HG03565 (cell line): ENCODE measurements around the gene PHLDA3.

Experiments used
- ATAC-seq: cut with Tn5 transposase; IDR thresholded peaks from one replicate; pipeline ENCODE4 v1.9.1; 2021; ENCODE audit warnings: mild to moderate bottlenecking, moderate library complexity; ENCODE audit not compliant: unreplicated experiment

Gene PHLDA3

DNA sequence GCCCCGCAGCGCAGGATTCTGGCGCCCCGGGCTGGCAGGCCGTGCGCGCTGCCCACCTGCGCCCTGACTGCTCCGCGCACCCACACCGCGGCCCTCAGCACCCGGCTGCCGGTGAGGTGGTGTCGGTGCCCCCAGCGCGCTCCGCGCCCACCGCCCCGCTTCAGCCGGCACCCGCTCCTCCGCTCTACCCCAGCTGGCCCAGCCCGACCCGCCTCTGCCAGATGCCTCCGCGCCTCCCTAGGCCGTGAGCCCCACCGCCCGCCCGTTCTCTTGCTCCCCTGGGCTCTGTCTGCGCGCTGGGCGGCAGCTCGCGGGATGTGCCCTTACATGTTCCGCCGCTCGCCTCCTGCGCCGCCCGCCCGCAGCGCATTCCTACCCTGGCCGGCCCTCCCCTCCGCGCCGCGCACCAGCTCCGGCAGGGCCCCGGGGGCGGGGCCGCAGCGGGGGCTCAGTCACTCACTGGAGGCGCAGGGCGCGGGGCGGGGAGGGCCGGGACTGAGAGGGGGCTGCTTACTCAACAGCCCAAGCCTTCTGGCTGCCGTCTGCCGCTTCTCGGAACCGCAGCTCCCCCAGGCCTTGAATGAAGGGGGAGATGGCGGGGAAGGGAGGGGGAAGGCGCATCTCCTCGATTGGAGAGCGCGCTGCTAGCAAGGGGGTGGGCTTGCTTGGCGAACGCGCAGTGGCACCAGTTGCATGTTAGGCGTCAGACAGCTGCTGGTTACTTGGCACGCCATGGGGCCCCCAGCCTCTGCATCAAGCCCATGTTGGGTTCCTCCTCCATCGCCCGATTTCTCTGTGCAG is at the start of gene PHLDA3:
Gene PHLDA3, minus strand, starts transcription at position 345 of the 801 bp plus-strand sequence. CDS start 402 bp downstream, outside the sequence.
- ATAC-seq = no peak

DNA sequence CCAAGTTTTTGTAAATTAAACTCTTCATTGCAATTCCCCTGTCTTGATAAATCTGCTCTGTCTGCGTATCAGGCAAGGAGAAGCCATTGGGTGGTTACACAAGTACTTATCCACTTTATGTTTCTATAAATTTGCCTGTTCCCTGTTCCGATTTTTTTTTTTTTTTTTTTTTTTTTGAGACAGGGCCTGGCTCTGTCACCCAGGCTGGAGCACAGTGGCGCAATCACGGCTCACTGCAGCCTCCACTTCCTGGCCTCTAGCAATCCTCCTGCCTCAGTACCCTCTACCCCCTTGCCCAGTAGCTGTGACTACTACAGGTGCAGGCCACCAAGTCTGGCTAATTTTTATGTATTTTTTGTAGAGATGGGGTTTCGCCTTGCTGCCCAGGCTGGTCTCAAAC is 49.1 kb upstream of the PHLDA3 start:
- ATAC-seq = no peak

DNA sequence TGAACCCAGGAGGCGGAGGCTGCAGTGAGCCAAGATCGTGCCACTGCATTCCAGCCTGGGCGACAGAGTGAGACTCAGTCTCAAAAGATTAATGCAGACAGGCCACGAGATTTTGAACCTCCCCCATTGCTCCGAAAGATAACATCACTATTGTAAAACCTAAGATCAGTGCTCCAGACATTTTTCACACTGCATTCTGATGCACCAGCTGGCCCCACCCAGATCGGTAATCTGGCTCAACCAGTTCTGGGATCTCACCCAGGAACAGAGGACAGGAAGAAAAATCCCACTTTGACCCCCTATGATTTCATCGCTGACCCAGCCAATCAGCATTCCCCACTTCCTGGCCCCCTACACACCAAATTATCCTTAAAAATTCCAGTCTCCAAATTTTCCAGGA is 48.6 kb upstream of the PHLDA3 start:
- no peak for ATAC-seq

DNA sequence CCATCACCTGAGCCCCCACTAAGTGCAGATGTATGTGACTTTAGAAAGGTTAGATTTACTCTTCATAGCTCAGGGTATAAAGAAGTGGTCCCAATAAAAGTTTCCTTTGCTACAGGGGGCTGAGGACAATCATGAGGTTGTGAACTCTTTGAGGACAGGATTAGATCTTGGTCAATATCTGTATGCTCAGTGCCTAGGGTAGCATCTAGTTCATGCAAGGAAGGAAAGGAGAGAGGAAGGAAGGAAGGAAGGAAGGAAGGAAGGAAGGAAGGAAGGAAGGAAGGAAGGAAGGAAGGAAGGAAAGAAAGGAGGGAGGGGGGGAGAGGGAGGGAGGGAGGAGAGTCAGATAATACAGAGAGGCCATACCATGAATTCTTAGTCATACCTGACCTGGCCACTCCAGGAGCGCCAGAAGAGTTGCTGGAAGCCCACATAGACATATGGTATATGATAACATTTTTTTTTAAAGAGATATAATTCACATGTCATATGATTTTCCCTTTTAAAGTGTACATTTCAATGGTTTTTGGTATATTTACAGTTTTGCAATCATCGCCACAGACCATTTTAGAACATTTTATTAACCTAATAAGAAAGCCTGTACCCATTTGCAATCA is 47.6 kb upstream of the PHLDA3 start:
- no peak for ATAC-seq

DNA sequence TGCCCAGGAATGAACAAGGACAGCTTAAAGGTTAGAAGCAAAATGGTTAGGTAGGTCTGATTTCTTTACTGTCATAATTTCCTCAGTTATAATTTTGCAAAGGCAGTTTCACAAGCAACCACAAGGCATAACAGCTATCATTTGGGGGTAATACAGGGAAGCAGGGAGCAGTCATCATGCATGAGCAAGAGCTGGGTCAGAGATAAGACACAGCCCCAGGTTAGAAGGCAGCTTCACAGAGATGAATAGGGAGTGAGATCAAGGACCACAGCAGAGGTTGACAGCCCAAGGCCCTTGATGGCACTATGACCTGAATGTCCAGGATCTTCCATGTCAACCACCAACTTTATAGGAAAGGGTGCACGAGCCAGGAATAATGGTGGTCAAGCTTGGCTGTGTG is 46.9 kb upstream of the PHLDA3 start:
- no peak for ATAC-seq

DNA sequence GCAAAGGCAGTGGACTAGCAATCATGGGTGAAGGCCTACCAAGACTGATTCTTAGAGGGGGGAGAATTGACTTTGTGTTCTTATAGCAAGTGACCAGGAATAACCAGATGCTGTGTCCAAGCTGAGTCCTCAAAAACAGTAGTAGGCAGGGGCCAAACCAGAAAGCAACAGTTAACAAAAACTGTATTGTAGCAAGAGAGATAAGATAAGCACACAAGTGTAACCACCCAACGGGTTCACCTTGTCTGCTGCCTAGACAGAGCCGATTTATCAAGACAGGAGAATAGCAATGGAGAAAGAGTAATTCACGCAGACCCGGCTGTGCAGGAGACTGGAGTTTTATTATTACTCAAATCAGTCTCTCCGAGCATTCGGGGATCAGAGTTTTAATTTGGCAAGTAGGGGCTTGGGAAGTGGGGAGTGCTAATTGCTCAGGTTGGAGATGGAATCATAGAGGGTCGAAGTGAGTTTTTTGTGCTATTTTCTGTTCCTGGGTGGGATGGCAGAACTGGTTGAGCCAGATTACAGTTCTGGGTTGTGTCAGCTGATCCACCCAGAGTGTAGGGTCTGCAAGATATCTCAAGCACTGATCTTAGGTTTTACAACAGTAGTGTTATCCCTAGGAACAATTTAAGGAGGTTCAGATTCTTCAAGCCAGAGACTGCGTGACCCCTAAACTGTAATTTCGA is 46.2 kb upstream of the PHLDA3 start:
- ATAC-seq = no peak

DNA sequence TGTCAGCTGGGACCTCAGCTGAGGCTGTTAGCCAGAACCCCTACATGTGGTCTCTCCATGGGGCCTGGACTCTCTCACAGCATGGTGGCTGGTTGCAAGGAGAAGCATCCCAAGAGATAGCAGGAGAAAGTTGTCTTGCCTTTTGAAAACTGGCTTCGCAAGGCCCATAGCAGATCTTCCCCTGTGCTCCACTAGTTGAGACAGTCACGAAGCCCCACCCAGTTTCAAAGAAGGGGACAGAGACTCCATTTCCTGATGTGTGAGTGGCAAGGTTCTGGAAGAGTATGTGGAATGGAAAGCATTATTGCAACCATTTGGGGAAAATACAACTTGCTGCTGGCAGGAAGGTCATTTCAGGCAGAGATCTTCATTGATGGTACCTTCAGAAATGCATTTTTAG is 45.5 kb upstream of the PHLDA3 start:
- no peak for ATAC-seq

DNA sequence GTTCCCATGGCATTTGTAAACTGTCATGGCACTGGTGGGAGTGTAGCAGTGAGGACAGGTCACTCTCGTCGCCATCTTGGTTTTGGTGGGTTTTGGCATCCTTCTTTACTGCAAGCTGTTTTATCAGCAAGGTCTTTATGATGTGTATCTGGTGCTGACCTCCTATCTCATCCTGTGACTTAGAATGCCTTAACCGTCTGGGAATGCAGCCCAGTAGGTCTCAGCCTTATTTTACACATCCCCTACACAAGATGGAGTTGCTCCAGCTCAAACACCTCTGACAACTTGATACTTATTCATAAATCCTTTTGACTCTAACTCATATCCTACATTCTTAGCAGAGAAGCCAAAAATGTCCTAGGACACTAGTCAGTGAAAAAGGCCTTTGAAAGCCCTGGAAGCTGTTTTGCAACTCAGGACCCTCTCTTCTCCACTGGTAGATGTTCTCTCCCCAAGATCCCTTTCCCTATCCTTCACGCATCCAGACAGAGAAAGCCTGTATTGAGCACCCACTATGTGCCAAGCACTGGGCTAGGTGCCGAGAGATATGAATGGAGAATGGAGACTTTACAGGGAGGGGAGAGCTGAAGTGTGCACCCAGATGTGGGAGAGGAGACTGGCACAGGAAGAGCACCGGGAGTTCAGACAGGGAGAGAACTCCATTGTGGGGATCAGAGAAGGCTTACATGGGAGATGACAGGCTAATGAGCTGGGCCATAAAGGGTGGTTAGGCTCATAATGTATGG is 44.7 kb upstream of the PHLDA3 start:
- ATAC-seq = no peak

DNA sequence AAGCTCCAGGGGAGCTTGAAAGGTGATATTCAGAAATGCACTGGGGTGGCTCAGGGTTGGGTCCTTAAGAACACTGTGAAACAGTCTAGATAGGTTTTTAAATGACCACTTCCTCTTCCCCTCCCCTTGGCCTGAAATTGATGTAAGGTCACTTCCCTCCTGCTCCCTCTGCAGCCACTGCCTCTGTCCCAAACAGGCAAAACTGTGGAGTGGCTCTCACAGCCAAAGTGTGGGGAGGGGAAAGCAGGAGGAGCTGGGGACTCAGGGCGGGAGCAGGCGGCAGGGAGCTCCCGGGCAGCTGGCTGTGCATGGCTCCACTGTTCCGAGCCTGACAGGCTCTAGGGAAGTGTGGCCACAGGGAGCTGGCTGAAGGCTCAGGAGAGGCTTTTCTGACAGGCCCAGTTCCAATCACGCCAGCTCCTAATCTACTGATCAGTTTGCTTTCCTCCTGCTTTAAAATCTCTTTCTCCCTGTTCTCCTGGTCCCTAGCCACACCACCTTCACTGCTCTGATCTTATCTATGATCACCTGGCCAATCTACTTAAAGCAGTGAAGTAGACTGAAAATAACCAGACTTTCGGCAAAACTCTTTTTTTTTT is 43.1 kb upstream of the PHLDA3 start:
- no peak for ATAC-seq

DNA sequence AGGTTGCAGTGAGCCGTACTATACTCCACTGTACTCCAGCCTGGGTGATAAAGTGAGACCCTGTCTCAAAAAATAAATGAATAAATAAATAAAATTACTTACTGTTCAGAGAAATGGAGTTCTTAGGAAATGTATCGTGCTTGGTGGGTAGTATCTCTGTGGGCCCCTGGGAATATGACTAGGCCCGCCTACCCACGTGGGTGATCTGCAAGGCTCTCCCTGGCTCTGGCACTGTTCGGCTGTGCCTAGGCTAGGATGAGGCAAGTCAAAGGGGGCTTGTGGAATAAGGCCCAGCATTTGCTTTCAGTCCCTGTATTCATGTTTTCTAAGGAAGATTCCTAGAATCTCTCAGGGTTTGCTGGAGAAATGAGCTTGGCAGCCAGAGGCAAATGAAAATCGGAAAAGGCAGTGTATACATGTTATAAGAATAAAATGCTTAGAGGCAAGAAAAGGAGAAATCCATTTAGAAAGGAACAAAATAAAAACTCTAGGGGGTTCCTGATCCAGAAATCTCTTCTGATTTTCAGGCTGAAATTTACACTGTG is 42.5 kb upstream of the PHLDA3 start:
- no peak for ATAC-seq

DNA sequence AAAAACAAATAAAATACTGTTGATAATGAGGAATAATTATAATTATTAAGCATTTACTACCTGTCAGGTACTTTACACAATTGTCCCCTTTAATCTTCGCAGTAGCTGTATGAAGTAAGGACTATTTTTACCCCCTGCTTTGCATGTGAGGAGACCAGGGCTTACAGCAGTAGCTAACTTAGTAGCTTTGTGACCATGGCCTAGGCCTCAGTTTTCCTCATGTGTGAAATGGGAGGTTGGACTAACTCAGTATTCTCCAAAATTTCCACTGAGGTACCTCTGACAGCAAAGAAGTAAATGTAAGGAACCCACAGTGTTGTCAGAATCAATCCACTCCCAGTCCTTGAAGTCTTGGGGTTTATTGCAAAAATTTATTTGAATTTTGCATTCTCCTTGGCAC is 41.7 kb upstream of the PHLDA3 start:
- ATAC-seq = no peak

DNA sequence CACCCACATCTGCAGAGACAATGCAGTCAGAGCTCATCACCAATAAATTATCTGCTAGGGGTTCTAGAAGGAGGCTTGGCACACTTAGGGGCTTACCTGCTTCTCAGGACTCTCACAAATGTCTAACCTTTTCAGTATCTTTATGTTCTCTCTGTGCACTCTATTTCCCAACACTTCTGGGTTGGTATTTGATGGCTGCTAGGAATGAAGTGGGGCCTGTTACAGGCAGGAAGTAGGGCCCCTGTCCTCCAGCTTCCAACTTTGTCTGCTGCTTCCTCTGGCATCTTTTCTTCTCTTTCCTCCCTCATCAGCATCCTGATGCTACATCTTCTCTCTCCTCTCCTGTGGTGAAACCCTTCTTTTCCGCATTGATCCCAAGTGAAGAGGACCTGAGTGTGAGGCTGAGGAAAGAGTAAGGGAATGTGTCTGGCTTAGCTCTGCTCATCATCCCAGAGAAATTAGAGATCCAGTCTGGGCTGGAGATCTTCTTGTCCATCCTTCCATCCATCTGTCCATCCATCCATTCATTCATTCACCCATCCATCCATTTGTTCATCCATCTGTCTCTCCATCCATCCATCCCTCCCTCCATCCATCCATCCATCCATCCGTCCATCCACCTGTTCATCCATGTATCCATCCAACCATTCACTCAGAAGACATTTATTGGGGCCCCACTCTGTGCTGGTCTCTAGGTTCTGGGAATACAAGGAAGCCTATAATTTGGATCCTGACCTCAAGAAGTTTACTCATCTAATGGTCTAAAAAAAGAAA is 40.8 kb upstream of the PHLDA3 start:
- ATAC-seq = no peak

DNA sequence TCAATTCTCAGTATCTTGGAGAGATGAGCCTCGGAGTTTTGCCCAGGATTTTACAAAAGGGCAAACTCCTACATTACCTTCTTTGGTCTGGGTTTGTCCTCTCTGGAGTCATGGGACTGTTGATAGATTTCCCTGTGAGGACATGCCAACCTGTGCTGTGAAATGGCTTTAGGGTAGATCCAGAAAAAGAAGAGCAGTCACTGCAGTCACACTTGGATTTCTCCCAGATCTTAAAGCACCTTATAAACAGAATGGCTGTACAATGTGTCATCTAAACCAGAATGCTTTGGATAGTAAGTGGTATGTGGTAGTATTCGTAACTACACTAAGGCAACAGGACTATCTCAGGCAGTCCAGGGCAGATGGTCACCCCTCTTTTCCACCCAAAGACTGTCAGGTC is 39.8 kb upstream of the PHLDA3 start:
- no peak for ATAC-seq

DNA sequence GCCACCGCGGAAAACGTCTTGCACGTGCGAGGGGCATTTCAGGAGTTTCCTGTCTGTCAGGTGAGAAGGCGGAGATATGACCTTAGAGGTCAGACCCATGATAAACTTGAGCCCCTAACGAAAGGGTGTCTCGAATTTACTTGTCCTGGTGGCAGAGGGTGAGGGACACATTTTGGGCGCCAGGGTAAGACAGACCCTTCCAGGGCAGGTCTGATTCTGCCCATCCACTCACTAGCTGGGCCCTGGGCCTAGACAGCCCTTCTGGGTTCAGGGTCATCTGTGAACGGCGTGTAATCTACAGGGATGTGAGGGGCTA is 38.3 kb upstream of the PHLDA3 start:
- no peak for ATAC-seq

DNA sequence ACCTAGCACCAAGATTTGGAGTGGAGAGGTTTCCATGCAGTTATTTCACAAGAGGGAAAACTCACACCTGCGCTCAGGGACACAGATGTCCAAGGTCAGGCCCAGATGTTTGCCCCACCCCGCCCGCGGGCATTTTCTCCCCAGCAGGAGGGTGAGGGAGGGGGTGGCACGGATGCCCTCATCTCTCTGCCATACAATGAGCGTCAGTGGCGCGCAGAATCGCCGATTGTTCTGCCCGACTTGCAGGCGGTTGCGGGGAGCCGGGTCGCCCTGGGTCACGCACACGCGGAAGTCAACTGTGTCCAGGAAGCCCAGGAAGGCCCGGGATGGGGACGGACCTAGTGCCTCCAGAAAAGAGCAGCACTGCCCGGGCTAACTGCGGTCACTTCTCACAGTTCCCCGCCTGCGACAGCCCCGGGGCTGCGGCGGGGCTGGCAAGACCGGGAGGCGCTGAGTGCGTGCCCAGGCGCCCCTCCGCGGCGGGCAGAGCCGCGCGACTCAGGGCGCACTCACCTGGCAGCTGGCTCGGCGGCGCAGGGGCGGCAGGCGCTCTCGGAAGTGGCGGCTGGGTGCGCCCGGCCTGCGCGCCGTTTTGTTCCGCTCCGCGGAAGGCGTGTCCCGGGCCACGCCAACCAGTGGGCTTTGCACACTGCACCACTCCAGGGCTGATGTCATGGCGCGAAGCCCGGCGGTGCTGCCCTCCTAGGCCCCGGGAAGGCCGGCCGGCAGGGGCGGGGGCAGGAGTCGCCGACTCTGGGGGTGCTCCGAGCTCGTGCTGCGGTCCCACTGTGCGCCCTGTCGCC is 37.8 kb upstream of the PHLDA3 start, which contains the start of gene CSRP1:
Gene CSRP1, minus strand, starts transcription at position 567 of the 803 bp plus-strand sequence. CDS start 10,820 bp downstream, outside the sequence.
- peak; percentile 81 for ATAC-seq

DNA sequence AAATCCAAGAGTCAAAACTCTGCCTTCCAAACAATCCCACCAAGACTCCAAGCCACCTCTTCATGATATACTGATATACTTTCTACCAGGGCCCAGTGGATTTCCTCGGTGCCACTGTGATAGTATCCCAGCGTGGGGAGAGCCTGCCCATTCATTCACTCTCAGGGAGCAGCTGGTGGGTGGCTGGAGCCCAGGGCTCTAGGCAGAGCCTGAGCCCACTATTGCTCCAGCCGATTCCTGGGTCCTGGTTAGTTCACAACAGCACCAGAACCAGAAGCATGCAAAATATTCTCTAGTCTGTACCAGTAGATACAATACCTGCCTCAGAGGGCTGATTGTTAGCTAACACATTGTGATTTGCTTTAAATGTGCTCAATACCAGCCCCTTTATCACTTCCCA is 37.1 kb upstream of the PHLDA3 start:
- ATAC-seq = no peak

DNA sequence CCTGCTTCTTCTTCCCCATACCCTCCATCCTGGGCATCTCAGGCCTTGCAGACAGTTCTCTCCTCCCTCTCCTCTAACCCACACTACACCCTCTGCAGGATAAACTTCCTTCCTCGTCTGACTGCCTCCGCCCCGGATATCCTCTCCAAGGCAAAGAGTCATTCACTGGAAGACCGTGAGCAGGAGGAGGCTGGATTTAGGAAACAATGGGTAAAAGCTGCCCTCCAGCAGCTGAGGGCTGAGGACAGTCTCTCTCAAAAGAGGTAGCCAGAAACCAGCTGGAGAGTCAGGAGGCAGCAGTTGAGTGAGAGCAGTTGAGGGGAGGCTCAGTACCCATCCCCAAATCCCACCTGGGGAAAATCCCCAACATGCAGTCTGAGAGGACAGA is 36.5 kb upstream of the PHLDA3 start:
- no peak for ATAC-seq

DNA sequence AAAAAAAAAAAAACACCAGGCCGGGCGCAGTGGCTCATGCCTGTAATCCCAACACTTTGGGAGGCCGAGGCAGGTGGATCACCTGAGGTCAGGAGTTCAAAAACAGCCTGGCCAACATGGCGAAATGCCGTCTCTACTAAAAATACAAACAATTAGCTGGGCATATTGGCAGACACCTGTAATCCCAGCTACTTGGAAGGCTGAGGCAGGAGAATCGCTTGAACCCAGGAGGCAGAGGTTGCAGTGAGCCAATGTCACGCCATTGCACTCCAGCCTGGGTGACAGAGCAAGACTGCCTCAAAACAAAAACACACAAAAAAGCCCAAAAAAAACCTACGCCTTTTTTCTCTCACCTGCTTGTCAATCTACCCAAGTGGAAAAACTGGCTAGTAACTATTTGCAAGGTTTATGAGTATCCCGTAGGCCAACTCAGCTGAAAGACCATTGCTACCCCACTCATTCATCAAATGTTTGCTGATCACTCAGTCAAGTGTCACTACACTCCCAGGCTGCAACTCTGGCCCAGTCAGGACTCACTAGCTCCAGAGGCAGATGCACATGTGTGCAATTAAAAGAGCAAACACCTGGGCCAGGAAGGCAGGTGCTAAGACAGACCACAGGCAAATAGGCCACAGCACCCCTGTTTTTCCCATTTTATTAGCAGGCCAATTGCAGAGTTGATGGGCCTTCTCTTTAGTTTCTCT is 36.0 kb upstream of the PHLDA3 start:
- ATAC-seq = no peak
